GM18867 (cell line): ENCODE data around the gene UBL4B.
"Not testable (repeated sequence)": the region's sequence is repeated elsewhere in the genome, so short reads cannot be mapped to it uniquely, and the experiment has no call there.

Experiments used
- ATAC-seq: cut with Tn5 transposase; IDR thresholded peaks from one replicate; pipeline ENCODE4 v1.9.1; 2021; ENCODE audit warnings: mild to moderate bottlenecking, moderate library complexity; ENCODE audit not compliant: unreplicated experiment

The UBL4B gene, protein sequence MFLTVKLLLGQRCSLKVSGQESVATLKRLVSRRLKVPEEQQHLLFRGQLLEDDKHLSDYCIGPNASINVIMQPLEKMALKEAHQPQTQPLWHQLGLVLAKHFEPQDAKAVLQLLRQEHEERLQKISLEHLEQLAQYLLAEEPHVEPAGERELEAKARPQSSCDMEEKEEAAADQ

DNA sequence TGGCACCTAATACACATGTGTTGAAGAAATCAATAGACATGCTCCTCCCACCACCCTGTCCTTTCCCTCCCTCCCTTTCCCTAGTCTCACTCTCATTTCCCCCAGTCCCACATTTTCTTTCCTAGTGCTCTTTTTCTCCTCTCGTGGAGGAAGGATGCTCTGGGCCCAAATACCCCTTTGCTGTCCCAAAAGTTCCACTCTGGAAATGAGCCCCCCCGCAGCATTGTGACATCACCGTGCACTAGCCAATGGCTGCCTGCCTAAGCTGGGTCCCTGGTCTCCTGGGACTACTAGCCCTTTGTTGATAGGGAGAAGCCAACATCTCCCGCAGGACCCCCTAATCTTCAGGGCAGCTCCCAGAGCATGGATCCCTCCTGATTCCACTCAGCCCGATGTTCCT lies at the start of gene UBL4B:
TSS of gene UBL4B (plus strand) at position 301 of the 400 bp plus-strand sequence. CDS start at position 393, 92 bp downstream.
- ATAC-seq, result no peak

DNA sequence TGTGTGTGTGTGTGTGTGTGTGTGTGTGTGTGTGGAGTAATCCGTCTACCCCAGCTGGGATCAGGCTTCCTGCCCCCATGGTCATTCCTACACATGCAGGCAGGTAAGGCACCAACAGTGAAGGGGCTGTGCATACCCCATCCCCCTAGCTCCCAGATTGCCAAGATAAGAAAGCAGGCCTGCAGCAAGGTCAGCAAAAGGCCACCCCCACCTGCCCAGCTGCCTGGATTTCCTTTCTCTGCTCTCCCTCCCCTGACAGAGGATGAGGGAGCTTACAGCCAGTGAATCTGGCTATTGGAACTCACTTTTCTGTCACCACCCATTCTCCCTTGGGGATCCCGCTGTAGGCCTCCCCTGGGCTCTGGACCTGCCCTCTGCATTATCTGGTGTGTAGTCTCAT lies 49.6 kb upstream of the UBL4B start:
- ATAC-seq, result no peak

DNA sequence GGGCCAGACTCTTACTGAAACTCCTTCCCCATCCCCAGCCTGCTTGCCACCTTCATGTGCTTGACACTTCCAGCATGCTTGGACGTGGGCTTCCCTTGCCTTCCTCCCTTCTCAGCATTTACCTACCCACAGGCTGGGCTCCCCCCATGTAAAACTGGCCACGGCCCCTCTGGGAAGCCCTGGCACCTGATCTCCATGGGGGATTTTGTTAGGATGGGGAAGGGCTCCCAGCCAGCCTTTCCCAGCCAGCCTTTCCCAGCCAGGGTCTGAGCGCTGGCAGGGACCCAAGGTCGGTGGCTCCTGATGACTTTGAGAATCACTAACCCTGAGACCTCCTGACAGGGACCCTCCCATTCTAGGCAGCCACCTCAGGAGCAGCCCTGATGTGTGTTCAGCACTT lies 48.5 kb upstream of the UBL4B start:
- no peak for ATAC-seq

DNA sequence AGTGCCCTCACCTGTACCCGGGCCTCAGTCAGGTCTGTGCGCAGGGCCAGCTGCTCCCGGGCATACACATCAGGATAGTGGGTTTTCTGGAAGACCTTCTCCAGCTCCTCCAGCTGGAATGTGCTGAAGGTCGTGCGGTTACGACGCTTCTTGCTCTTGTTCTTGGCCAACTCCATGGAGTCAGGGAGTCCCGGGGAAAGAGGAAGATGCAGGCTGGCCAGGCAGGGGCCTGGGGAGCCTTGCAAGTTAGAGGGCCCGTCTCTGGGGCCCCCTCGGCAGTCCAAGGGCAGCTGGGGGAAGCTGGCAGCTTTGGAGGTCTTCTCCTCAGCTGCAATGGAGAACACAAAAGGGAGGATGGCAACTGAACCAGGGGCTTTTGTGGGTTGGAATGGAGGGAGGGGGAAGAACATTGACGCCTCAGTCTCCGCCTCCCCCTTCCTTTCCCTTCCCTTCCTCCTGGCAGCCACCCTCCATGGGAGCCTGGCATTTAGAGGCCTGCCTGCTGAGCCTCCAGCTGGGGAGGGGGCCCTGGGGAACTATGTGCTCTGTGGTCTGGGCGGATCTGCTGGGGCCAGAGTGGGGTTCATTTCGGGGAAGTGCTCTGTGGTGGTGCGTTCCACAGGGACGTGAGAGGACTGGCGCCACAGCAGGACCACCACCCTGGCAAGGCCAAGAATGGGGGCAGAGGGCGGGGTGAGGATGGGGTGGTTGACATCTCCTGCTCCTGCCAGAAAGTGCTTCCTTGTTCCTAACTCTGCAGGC lies 47.5 kb upstream of the UBL4B start:
- no peak for ATAC-seq

DNA sequence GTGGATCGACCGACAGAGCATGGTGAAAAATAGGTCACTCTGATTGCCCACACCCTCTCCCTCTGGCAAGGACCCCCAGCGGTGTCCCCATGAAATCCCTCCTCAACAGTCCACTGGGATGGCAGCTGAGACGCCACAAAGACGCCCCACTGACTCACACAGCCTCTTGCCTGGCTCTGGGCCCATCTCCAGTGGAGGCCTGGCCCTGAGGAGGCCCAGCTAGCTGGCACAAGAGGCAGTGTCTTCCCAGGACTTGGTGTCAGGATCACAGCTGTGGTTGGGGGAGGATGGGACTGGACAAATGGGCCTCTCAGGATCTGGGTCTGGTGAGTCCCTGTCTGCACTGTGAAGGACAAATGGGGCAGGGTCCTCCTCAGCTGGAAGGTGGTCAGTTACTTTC lies 46.4 kb upstream of the UBL4B start:
- no peak for ATAC-seq

DNA sequence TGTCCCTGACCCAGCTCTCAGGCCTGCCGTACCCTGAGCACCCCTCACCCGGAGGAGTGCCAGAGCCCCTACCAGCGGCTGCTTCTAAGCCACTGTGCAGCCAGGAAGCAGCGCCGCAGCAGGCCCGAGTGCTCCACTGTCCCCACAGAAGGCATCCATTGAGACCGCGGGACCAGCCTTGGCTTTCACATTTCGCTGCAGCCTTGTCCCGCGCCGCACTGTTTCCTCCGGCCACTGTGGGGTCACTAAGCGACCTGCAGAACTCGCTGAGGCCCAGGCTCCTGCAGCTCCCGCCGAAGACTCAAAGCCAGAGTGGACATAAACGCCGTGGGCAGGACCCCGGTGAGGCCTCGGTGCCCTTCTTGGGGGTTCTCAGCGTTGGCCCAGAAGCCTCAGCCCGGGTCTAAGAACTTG lies 44.8 kb upstream of the UBL4B start:
- ATAC-seq, result no peak

DNA sequence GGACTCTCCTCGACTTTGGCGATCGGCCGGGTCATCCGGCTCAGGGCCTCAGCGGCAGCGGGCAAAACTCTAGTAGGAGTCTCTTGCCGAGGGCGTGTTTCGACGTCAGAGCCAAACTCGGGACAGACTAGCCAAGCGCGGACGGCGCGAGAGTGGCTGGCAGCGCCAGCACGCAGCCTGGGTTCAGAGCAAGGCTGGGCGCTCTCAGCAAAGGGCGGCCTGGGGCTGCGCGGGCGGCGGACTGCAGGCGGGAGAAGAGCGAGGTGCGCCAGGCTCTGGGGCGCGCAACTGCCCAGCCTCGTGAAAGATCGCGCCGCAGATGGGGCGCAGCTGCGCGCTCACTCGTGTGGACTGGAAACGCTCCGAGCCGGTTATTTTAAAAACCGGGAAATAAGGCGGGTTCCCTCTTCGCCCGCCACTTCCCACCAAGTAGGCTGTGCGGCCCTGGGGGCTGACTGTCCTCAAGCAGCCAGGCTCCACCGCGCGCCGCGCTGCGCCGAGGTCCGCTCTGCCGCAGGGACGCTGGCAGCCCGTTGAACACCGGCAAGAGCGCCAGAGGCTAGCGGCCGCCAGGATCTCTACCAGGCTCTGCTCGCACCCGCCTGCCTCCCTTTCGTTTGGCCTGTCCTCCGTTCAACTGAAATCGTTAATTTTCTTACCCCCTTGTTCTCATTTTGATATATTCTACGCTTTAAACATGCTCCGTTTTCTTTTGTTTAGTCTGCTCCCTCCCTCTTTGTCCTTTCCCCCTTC lies 44.2 kb upstream of the UBL4B start:
- ATAC-seq, result no peak

DNA sequence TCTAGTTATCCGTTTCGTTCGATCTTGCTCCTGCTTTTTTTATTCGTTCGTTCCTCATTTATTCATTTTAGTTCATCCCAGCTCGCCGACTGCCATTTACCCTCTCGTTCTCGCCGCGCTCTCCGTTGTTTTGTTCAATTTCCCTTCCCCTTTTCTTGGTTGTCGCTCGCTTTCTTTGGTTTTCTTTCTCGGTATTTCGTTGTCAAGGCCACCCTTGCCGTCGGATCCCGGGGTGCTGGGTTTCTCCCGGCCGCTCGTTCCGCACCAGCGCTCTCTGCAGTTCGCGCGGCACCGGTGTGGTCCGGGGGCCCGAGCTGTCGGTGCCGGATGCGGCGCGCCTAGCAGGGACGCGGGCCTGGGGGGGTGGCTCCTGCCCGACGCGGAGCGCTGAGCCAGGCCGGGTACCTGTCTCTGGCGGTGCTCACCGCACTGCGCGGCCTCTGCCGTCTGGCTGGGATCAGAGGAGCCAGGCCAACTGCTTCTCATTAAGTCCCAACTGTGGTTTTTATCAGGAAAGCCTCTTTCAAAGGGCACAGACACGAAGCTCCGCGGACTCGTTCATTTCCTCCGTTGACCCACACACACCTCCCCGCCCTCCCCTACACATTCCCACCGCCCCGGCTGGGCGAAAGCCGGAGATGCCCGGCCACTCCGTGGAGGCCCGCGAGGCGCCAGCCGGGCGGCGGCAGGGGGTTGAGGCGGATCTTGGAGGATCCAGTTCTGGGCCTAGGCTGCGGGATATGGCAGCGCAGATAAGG lies 43.4 kb upstream of the UBL4B start:
- no peak for ATAC-seq

DNA sequence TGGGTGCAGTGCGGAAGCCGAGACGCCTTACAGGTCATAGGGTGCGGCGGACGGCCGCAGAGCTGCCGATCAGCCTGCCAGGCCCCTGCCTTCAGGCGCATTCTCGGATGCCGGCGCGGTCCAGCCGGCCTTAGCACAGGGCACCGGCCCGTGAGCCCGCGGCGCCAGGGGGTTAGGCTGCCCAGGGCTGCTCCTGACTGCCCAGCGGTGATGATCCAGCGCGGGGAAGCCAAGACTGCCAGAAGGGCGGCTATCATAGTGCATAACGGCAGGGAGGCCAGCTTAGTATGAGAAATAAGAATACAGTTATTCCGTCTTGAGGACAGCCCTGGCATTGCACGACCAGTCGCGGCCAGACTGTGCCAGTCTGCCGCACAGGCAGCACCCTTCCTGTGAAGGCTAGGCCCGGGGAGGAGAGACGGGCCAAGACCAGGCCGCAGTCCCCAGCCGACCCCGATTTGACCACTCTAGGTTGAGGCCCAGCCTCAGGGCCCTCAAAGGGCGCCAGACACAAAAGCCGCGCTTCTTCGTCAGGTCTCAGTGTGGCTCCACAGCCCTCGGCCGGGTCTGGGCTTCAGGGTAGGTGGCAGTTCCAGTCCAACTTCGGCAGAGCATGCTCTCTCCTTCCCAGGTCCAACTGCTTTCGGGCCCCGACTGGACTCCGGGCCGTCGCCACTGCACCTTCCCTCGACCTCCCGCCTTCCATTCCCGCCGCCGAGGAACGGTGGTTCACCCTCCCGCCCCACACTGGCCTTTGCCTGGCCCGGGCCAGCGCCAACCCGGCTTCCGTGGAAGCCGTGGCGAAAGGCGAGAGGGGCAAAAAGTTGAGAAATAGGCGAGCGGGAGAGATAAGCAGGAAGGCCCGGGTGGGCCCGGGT lies 42.6 kb upstream of the UBL4B start:
- ATAC-seq, result no peak

DNA sequence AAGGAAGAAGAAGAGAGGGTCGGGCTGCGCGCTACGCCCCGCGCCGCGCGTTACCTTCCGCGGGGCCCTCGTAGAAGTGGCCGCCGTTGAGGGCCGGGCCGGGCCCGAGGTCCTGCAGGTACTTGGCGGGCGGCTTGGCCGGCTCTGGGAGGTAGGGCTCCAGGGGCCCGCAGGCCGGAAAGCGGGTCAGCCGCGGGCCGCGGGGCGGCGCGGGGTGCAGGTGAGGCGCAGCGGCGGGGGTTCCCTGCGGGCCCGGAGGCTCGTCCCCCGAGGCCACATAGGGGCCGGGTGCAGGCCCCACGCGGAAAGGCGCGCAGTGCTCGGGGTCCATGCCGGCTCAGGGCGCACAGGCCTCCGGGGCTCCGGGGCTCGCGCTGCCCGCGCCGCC lies 42.0 kb upstream of the UBL4B start:
- no peak for ATAC-seq

DNA sequence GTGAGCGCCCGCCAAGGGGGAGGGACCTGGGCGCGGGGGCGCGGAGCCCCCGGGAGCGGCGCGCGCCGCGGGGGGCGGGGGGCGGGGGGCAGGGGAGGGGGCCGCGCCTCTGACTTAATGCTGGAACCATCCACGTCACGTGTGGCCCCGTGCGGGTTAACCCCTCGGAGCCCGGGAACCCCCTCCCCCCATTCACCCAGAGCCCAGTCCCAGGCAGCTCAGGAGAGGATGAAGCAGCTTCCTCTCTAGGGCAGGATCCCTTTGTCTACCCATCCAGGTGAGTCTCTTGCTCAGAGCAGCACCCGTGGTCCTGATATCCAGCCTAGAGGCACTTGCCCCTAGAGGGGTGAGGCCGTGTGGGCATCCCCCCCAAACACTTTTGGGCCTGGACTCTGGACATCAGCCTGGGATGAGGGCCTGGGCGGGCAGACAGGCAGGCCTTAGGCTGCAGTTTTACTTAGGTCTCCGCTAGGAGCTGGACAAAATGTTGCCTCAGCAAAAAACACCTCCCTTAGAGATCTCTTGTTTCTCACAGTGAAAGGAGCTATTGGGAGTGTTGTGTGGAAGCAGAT lies 41.5 kb upstream of the UBL4B start, which contains the start of gene ALX3:
TSS of gene ALX3 (minus strand) at position 2 of the 572 bp plus-strand sequence. CDS start 60 bp downstream, outside the sequence.
- ATAC-seq, result no peak

DNA sequence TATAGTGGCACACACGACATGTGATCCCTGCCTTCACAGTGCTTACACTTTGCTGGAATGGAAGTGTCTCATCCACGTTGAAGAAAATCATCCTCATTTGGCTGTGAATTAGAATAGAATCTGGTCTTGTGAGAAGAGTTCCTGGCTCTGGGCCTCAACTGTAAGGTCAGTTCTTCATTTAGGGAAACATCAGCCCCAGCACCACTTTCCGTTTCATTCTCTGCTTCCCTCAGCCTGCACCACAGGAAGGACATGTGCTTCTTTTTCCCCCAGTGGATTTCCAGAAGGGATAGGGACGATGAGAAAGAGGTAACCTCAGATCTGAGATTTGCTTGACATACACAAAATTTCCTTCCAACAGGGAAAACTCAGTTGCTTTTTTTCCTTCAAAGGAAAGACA lies 38.1 kb upstream of the UBL4B start:
- ATAC-seq, result no peak

DNA sequence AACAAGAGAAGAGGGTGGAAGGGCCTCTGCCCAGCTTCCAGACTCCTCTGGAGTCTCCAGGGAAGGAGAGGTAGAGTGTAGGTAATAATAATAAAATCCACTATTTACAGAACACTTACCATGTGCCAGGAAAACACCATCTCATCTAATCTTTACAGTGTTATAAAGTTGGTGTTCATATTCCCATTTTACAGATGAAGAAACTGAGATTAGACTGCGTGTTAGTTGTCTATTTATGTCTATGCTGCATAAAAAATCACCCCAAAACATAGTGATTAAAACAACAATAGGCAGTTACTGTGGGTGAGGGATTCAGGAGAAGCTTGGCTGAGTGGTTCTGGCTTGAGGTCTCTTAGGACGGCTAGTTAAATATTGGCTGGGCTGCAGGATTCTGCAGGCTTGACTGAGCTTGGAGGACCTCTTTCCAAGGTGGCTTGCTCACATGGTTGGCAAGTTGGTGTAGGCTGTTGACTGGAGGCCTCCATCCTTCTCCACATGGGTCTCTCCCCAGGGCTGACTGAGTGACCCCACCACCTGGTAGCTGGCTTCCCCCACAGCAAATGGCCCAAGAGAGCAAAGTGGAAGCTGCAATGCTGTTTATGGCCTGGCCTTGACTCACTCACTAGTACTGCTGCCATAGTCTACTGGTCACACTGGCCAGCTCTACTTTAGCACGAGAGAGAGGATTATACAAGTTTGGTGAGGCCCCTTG lies 35.3 kb upstream of the UBL4B start:
- no peak for ATAC-seq

DNA sequence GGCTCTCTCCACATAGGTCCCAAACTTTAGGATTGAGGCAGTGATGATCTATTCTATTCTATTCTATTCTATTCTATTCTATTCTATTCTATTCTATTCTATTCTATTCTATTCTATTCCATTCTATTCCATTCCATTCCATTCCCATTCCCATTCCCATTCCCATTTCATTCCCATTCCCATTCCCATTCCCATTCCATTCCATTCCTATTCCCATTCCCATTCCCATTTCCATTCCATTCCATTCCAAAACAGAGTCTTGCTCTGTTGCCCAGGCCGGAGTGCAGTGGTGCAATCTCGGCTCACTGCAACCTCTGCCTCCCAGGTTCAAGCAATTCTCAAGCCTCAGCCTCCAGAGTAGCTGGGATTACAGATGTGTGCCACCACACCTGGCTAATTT lies 32.2 kb upstream of the UBL4B start:
- not testable (repeated sequence) for ATAC-seq

DNA sequence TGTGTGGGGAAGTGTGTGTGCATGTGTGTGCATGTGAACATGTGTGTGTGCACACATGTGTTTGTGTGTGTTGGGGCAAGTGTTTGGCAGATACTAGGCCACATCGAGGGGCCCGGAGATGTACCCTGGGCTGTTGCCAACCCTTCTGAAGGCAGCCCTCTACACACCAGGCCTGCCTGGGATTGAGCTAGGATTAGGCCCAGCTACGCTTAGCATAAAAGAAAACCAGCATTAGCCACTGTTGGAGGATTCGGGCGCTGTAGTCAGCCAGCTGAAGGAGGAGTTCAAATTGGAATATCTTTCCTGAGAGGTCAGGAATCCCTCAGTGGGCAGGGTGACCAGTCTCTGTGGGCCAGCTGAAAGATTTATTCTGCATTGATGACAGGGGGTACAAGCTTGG lies 31.2 kb upstream of the UBL4B start:
- no peak for ATAC-seq

DNA sequence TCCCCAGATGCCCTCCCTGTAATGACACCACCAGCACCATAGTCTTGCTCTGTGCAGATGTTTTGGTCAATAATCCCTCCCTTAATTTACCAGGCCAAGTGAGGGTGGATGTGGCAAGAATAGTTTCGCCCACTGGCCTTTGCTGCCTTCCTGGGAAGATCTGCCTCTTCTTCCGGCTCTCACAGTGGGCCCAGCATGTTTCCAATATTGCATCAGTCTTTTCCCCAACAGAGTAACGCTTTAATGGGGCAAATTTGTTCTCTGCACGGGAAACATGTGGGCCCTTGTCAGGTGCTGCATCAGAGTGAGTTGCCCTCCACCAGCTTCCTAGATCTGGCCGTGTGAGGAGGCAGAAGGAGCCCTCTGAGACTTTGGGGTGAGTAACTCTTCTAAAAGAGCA lies 29.8 kb upstream of the UBL4B start:
- no peak for ATAC-seq

DNA sequence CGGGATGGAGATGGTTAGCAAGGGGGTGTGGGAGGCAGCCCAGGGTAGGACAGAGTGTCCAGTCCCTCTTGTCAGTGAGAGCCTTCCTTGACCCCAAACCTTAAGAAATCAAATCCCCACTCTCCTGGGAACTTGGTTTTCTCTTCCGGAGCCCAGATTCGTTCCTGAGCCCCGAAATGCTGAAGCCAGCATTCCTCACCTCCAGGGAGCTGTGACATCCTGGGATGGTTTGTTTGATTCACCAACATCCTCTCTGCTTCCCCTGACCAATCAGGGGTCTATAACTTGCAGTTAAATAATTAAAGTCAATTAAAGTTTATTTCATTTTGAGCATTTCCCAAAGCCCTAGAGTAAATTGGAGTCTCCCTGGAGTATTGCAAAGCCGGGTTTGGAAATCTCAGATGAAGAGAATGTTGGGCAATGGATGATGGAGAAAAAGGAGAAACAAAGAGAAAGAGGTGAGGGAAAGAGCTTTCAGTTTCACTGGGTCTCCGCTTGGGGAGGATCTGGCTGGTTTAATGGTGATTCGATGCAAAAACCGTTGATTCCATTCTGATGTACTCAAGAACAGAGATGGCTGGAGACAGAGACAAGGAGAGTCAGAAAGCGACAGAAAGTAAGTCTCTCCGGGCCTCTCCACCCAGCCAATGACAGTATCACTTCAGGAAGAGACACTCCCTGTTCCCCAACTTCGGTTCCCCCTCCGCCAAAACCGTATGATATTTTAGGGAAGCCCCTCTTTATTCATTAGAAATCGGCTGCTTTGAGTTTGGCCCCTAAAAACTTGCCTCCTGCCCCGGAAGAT lies 29.0 kb upstream of the UBL4B start:
- ATAC-seq, result no peak

DNA sequence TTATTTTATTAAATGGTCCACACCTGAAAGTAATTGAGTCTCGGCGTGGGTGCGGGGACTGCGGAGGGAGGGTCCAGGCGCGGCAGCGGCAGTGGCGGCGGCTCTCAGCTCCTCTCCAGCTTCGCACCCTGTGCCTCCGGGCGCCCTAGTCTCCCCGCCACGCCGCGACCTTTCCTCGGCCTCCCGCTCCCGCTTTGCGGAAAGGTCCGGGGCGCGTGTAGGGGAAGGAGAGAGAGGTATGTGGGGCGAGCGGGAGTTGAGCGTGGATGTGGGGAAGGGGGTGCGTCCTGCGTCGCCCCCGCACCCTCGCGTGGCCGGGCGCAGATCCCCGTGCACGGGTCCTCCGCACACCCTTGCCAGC lies 28.4 kb upstream of the UBL4B start:
- no peak for ATAC-seq
